Measurements from ENCODE around the gene GLIS1. TPM values are rescaled to one million over a fixed set of nuclear protein-coding genes. Genes with fewer than 3 reads are reported as not detected.

Gene GLIS1
- total and polyA plus RNA-seq, 2 experiments from 2014 or later = 0.26 to 0.31 TPM

DNA sequence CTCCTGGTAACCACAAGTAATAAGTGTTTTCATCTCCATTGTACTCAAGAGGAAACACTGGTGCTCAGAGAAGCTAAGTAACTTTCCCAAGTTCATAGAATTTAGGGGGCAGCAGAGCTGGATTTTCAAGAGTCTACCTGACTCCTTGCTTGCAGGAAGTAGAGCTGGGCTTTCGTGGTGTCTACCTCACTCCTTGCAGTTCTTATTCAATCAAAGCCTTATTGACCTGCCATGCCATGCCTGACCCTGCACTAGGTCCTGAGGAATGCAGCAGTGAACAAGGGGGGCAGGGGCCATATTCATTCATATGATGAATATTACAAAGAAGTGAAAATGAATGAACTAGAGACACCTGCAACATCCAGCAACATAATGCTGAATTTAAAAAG is 93.3 kb downstream of the GLIS1 start:
- Histone ChIP-seq H3K79me2 (replicated peaks; ENCODE audit: insufficient read depth) (no peaks in the 10 kb centered on the region), H3K9me2 (ENCODE audit: insufficient read depth) (no peaks in the 10 kb centered on the region), H3K36me3 (ENCODE audit: insufficient read depth) (no peaks in the 10 kb centered on the region), H4K20me1 (replicated peaks; ENCODE audit: insufficient read depth) (no peaks in the 10 kb centered on the region), H3K4me3 (no peak overlapping the region), H2AFZ (no peak overlapping the region), H3K4me2 (no peak overlapping the region), H3K27me3 (ENCODE audit: insufficient read depth) (no peaks in the 10 kb centered on the region), H3F3A (replicated peaks; ENCODE audit: low read depth) (no peaks in the 10 kb centered on the region), H3K4me1 (ENCODE audit: insufficient read depth) (no peaks in the 10 kb centered on the region), H3K27ac (ENCODE audit: low read depth) (no peak overlapping the region)
- Mint-ChIP-seq H3K36me3 (ENCODE audit: low read depth) (no peaks in the 10 kb centered on the region; the same call in 2 of the 3 replicates), H3K4me3 (no peak overlapping the region), H3K27ac (no peak overlapping the region), H3K27me3 (ENCODE audit: insufficient read depth, low read depth, poor library complexity) (peaks cover 13% of the 10 kb centered on the region), H3K4me1 (peaks cover 22% of the 10 kb centered on the region; the same call in 2 of the 3 replicates), H3K9me3 (no peaks in the 10 kb centered on the region)
- ATAC-seq = no peak
- no peak for TF ChIP-seq EZH2phosphoT487 (IDR thresholded peaks at IDR 0.05; ENCODE audit: unreplicated experiment)
- no peak for TF ChIP-seq NANOG (IDR thresholded peaks at IDR 0.05; ENCODE audit: borderline replicate concordance)
- no peak for TF ChIP-seq STAT1 (IDR thresholded peaks at IDR 0.05; ENCODE audit: unreplicated experiment)
- no peak for TF ChIP-seq ZNF114 (CRISPR knock-in tag; IDR thresholded peaks at IDR 0.05)
- DNase-seq (ENCODE audit: low spot score) = no peak

DNA sequence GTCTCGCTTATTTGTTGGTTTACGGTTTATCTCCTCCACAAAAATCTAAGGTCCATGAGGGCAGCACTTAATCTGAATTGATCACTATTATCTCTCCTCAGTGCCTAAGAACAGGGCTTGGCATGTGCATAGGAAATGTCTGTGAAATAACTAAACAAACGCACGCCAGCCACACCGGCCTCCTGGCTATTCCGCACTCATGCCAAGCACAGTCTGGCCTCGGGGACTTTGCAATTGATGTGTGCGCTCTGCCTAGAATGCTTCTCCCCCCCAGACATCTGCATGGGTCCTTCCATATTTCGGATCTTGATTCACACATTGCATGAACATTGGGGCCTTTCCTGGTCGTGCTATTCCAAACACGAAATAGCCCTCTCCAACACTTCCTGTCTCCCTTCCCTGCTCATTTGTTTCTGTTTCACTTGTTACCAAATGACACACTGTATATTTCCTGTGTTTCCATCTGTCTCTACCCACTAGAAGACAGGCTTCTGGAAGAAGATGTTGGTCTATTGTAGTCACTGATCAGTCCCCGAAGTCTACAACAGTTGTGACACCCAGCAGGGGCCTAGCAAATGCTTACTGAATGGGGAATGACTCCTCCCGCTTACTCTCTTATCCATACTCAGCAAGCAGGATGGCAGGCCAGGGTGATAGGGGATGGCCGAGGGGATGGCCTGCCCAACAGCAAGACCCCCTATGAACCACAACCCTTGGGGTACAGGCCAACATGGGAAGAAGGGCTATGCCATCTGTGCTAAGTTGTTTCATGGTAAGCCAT is 93.9 kb downstream of the GLIS1 start:
- H3K79me2 ChIP-seq (replicated peaks; ENCODE audit: insufficient read depth) = no peaks in the 10 kb centered on the region
- Mint-ChIP-seq H3K9me3 (no peaks in the 10 kb centered on the region), H3K4me1 (peaks cover 22% of the 10 kb centered on the region; the same call in 2 of the 3 replicates), H3K36me3 (ENCODE audit: low read depth) (no peaks in the 10 kb centered on the region; the same call in 2 of the 3 replicates), H3K27me3 (ENCODE audit: insufficient read depth, low read depth, poor library complexity) (peaks cover 13% of the 10 kb centered on the region), H3K4me3 (no peak overlapping the region), H3K27ac (no peak overlapping the region)
- H3F3A ChIP-seq (replicated peaks; ENCODE audit: low read depth) = no peaks in the 10 kb centered on the region
- ATAC-seq (peak; percentile 45), DNase-seq (ENCODE audit: low spot score) (no peak)
- H3K4me3 ChIP-seq = no peak overlapping the region
- no peak overlapping the region for H2AFZ ChIP-seq
- no peak overlapping the region for H3K4me2 ChIP-seq
- no peaks in the 10 kb centered on the region for H3K27me3 ChIP-seq (ENCODE audit: insufficient read depth)
- no peak overlapping the region for H3K27ac ChIP-seq (ENCODE audit: low read depth)
- H4K20me1 ChIP-seq (replicated peaks; ENCODE audit: insufficient read depth) = no peaks in the 10 kb centered on the region
- H3K36me3 ChIP-seq (ENCODE audit: insufficient read depth) = no peaks in the 10 kb centered on the region
- H3K9me2 ChIP-seq (ENCODE audit: insufficient read depth) = no peaks in the 10 kb centered on the region
- no peaks in the 10 kb centered on the region for H3K4me1 ChIP-seq (ENCODE audit: insufficient read depth)
- TF ChIP-seq, protein P1, sequence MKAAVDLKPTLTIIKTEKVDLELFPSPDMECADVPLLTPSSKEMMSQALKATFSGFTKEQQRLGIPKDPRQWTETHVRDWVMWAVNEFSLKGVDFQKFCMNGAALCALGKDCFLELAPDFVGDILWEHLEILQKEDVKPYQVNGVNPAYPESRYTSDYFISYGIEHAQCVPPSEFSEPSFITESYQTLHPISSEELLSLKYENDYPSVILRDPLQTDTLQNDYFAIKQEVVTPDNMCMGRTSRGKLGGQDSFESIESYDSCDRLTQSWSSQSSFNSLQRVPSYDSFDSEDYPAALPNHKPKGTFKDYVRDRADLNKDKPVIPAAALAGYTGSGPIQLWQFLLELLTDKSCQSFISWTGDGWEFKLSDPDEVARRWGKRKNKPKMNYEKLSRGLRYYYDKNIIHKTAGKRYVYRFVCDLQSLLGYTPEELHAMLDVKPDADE (IDR thresholded peaks at IDR 0.05) = no peak
- TF ChIP-seq NANOG (IDR thresholded peaks at IDR 0.05; ENCODE audit: borderline replicate concordance) (no peak), STAT1 (IDR thresholded peaks at IDR 0.05; ENCODE audit: unreplicated experiment) (no peak), JUNB (IDR thresholded peaks at IDR 0.05; ENCODE audit: unreplicated experiment) (no peak)

GRCh38 chr1:53644496-53644895 is 94.5 kb downstream of the GLIS1 start:
- H2AFZ ChIP-seq = no peak overlapping the region
- H3K9me2 ChIP-seq (ENCODE audit: insufficient read depth) = no peaks in the 10 kb centered on the region
- H3K27me3 Mint-ChIP-seq (ENCODE audit: insufficient read depth, low read depth, poor library complexity) = peaks cover 13% of the 10 kb centered on the region
- no peak for DNase-seq (ENCODE audit: low spot score)
- no peak overlapping the region for H3K4me2 ChIP-seq
- no peak overlapping the region for H3K27ac ChIP-seq (ENCODE audit: low read depth)
- H3K4me3 ChIP-seq = no peak overlapping the region
- no peaks in the 10 kb centered on the region for H3K36me3 ChIP-seq (ENCODE audit: insufficient read depth)
- H3K36me3 Mint-ChIP-seq (ENCODE audit: low read depth) = no peaks in the 10 kb centered on the region; the same call in 2 of the 3 replicates
- H3K27me3 ChIP-seq (ENCODE audit: insufficient read depth) = no peaks in the 10 kb centered on the region
- peaks cover 22% of the 10 kb centered on the region; the same call in 2 of the 3 replicates for H3K4me1 Mint-ChIP-seq
- no peak overlapping the region for H3K4me3 Mint-ChIP-seq
- no peaks in the 10 kb centered on the region for H3K9me3 Mint-ChIP-seq
- H3F3A ChIP-seq (replicated peaks; ENCODE audit: low read depth) = no peaks in the 10 kb centered on the region
- no peak for ATAC-seq
- no peaks in the 10 kb centered on the region for H3K79me2 ChIP-seq (replicated peaks; ENCODE audit: insufficient read depth)
- no peaks in the 10 kb centered on the region for H3K4me1 ChIP-seq (ENCODE audit: insufficient read depth)
- H3K27ac Mint-ChIP-seq = no peak overlapping the region
- no peaks in the 10 kb centered on the region for H4K20me1 ChIP-seq (replicated peaks; ENCODE audit: insufficient read depth)
- TF ChIP-seq, protein P1 (IDR thresholded peaks at IDR 0.05) = no peak
- TF ChIP-seq EZH2phosphoT487 (IDR thresholded peaks at IDR 0.05; ENCODE audit: unreplicated experiment) = no peak
- TF ChIP-seq, protein P2, sequence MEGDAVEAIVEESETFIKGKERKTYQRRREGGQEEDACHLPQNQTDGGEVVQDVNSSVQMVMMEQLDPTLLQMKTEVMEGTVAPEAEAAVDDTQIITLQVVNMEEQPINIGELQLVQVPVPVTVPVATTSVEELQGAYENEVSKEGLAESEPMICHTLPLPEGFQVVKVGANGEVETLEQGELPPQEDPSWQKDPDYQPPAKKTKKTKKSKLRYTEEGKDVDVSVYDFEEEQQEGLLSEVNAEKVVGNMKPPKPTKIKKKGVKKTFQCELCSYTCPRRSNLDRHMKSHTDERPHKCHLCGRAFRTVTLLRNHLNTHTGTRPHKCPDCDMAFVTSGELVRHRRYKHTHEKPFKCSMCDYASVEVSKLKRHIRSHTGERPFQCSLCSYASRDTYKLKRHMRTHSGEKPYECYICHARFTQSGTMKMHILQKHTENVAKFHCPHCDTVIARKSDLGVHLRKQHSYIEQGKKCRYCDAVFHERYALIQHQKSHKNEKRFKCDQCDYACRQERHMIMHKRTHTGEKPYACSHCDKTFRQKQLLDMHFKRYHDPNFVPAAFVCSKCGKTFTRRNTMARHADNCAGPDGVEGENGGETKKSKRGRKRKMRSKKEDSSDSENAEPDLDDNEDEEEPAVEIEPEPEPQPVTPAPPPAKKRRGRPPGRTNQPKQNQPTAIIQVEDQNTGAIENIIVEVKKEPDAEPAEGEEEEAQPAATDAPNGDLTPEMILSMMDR (conservative IDR thresholded peaks at IDR 0.05; ENCODE audit: low read depth in 2 of 2) = no peak
- no peak for TF ChIP-seq ZNF331 (CRISPR knock-in tag; IDR thresholded peaks at IDR 0.05; ENCODE audit: low read depth)

Measured in GM23338 (cell line).